Measurements from ENCODE around the gene FARSA. TPM values are rescaled to one million over a fixed set of nuclear protein-coding genes. Genes with fewer than 3 reads are reported as not detected.
A peak's percentile ranks its signal among the peaks of the same experiment; 100 is the strongest.

The FARSA gene
- total and polyA plus RNA-seq, 2 donors (not counting 1 experiment from before 2014, with no cell fraction given), result 26.4 to 50.1 TPM

GRCh38 chr19:12937093-12937926 lies 3.8 kb upstream of the FARSA start:
- H3K9ac ChIP-seq (ENCODE audit: low read length), result peak overlapping the region; percentile 99
- no peaks in the 10 kb centered on the region for H3K27me3 Mint-ChIP-seq
- peak overlapping the region; percentile 61 to 71 for H3K27ac ChIP-seq (ENCODE audit: low read length in 2 of 2)
- peaks cover 45 to 65% of the 10 kb centered on the region in 2 donors for H3K4me1 ChIP-seq (ENCODE audit: control insufficient read depth in 2 of 2, insufficient read depth in 2 of 2, low read length in 2 of 2)
- intact Hi-C loops (cut with micrococcal nuclease), result no loop called here
- peak overlapping the region; percentile 69 for H2AFZ ChIP-seq (ENCODE audit: insufficient read depth, low read depth, low read length, poor library complexity, severe bottlenecking)
- H3K9me3 Mint-ChIP-seq (ENCODE audit: insufficient read depth), result no peaks in the 10 kb centered on the region
- no peaks in the 10 kb centered on the region for H3K9me3 ChIP-seq (ENCODE audit: control extremely low read depth in 1 of 3, control insufficient read depth in 2 of 3, insufficient read depth in 1 of 3, low read length in 2 of 3)
- peak overlapping the region; percentile 19 to 95 (median 89) for H3K4me3 ChIP-seq (ENCODE audit: control extremely low read depth in 1 of 5, extremely low read depth in 1 of 5, insufficient read depth in 1 of 5, low read depth in 2 of 5, low read length in 4 of 5)
- H3K27ac Mint-ChIP-seq, result peak overlapping the region; percentile 96
- H3K79me2 ChIP-seq (ENCODE audit: control insufficient read depth, insufficient read depth, low read length), result peaks cover 61% of the 10 kb centered on the region
- TF ChIP-seq CTCF (IDR thresholded peaks at IDR 0.05) (no peak), EZH2 (IDR thresholded peaks at IDR 0.05; ENCODE audit: borderline replicate concordance, insufficient read depth, low read depth, low read length, poor library complexity, severe bottlenecking) (no peak)
- H3K27me3 ChIP-seq (replicated peaks in 1 of 4; ENCODE audit: control extremely low read depth in 1 of 4, control insufficient read depth in 3 of 4, insufficient read depth in 4 of 4, low read length in 3 of 4), result no peaks in the 10 kb centered on the region
- H3K36me3 ChIP-seq (replicated peaks in 1 of 2; ENCODE audit: control extremely low read depth in 1 of 2, control insufficient read depth in 1 of 2, extremely low read depth in 1 of 2, insufficient read depth in 2 of 2, low read length in 1 of 2), result peaks cover 0 to 26% of the 10 kb centered on the region in 2 experiments
- ATAC-seq (ENCODE audit: low read depth), result no peak
- 6% methylated on average over 12 of the region's 23 CpGs for WGBS (ENCODE audit: insufficient coverage)
- peak; percentile 67 for DNase-seq
- peak overlapping the region; percentile 89 for H3K4me2 ChIP-seq (replicated peaks; ENCODE audit: low read depth, low read length, poor library complexity, severe bottlenecking)
- ChIA-PET CTCF (interaction anchor here (1.1 to 1.4 kb wide), 5 partner anchors 10 to 156 kb away, joined by 3 to 11 read pairs (median 3); no protein-coding TSS in a partner anchor), POLR2A (interaction anchor here (0.6 to 1.7 kb wide), 9 partner anchors 11 to 1013 kb away, joined by 3 to 9 read pairs (median 4); partner anchors contain the start of genes FBXW9, GCDH and SYCE2)
- H3K4me1 Mint-ChIP-seq, result peaks cover 61% of the 10 kb centered on the region
- H4K20me1 ChIP-seq (ENCODE audit: control insufficient read depth, insufficient read depth, low read length, poor library complexity, severe bottlenecking), result peaks cover 43% of the 10 kb centered on the region
- peak overlapping the region; percentile 98 for H3K4me3 Mint-ChIP-seq

- peaks cover 60% of the 10 kb centered on the region for H3K79me2 ChIP-seq (ENCODE audit: control insufficient read depth, insufficient read depth, low read length)
- peak overlapping the region; percentile 52 for H3K27ac Mint-ChIP-seq
- DNase-seq (peak; percentile 43), ATAC-seq (ENCODE audit: low read depth) (no peak)
- peaks cover 46 to 69% of the 10 kb centered on the region in 2 donors for H3K4me1 ChIP-seq (ENCODE audit: control insufficient read depth in 2 of 2, insufficient read depth in 2 of 2, low read length in 2 of 2)
- H3K4me3 Mint-ChIP-seq, result peak overlapping the region; percentile 48
- H3K9ac ChIP-seq (ENCODE audit: low read length), result no peak overlapping the region
- POLR2A ChIA-PET, result interaction anchor here (1.7 kb wide), 1 partner anchor 46 kb away, joined by 9 read pairs; the partner anchor contains the start of gene GCDH
- no peak for TF ChIP-seq CTCF (IDR thresholded peaks at IDR 0.05)
- no peak for TF ChIP-seq EZH2 (IDR thresholded peaks at IDR 0.05; ENCODE audit: borderline replicate concordance, insufficient read depth, low read depth, low read length, poor library complexity, severe bottlenecking)
- peaks cover 61% of the 10 kb centered on the region for H3K4me1 Mint-ChIP-seq
- WGBS (ENCODE audit: insufficient coverage), result 28% methylated on average over 4 of the region's 7 CpGs
- peaks cover 38% of the 10 kb centered on the region for H4K20me1 ChIP-seq (ENCODE audit: control insufficient read depth, insufficient read depth, low read length, poor library complexity, severe bottlenecking)
- no peaks in the 10 kb centered on the region for H3K9me3 Mint-ChIP-seq (ENCODE audit: insufficient read depth)
- H3K27me3 Mint-ChIP-seq, result no peaks in the 10 kb centered on the region
- no peaks in the 10 kb centered on the region for H3K27me3 ChIP-seq (replicated peaks in 1 of 4; ENCODE audit: control extremely low read depth in 1 of 4, control insufficient read depth in 3 of 4, insufficient read depth in 4 of 4, low read length in 3 of 4)
- no peak overlapping the region for H3K4me3 ChIP-seq (ENCODE audit: control extremely low read depth in 1 of 5, extremely low read depth in 1 of 5, insufficient read depth in 1 of 5, low read depth in 2 of 5, low read length in 4 of 5)
- peaks cover 0 to 21% of the 10 kb centered on the region in 2 experiments for H3K36me3 ChIP-seq (replicated peaks in 1 of 2; ENCODE audit: control extremely low read depth in 1 of 2, control insufficient read depth in 1 of 2, extremely low read depth in 1 of 2, insufficient read depth in 2 of 2, low read length in 1 of 2)
- H3K27ac ChIP-seq (ENCODE audit: low read length in 2 of 2), result no peak overlapping the region
- intact Hi-C loops (cut with micrococcal nuclease), result no loop called here
- H2AFZ ChIP-seq (ENCODE audit: insufficient read depth, low read depth, low read length, poor library complexity, severe bottlenecking), result peak overlapping the region; percentile 19
- no peaks in the 10 kb centered on the region for H3K9me3 ChIP-seq (ENCODE audit: control extremely low read depth in 1 of 3, control insufficient read depth in 2 of 3, insufficient read depth in 1 of 3, low read length in 2 of 3)
- CTCF ChIA-PET, result no interaction called here
- H3K4me2 ChIP-seq (replicated peaks; ENCODE audit: low read depth, low read length, poor library complexity, severe bottlenecking), result peak overlapping the region; percentile 21
Measured at GRCh38 chr19:12936582-12936981, 3.1 kb upstream of the FARSA start.

Measured in B cell (primary cell).